Esophagus squamous epithelium (tissue), 5 donors: Measurements from ENCODE around the gene PPP2R5E. TPM values are rescaled to one million over a fixed set of nuclear protein-coding genes. Genes with fewer than 3 reads are reported as not detected.

Source experiments
- DNase-seq: peaks from one replicate; lab custom pipeline; 2025; lab: John Stamatoyannopoulos, UW
- H3K27ac ChIP-seq, 4 donors: fragments of 200-600 bp; sonication (generic); one replicate each; pipeline ENCODE4 v1.5.1; 2016 to 2019; ENCODE audit warnings: mild to moderate bottlenecking in 1 of 4
- H3K27me3 ChIP-seq, 4 donors: fragments of 200-600 bp; sonication (generic); 1 replicate in 3 of 4; 2 replicates in 1 of 4; pipeline versions ENCODE4 v1.5.1 to v1.6.0; 2017 to 2021; ENCODE audit warnings: antibody characterized with exemption in 1 of 4
- H3K36me3 ChIP-seq, 3 donors: fragments of 200-600 bp; sonication (generic); one replicate each; pipeline ENCODE4 v1.5.1; 2016 to 2019
- H3K4me1 ChIP-seq, 3 donors: fragments of 200-600 bp; sonication (generic); one replicate each; pipeline ENCODE4 v1.5.1; 2017 to 2019
- H3K4me3 ChIP-seq, 4 donors: fragments of 200-600 bp; sonication (generic); 1 replicate in 3 of 4; 2 replicates in 1 of 4; pipeline ENCODE4 v1.5.1; 2016 to 2019; ENCODE audit warnings: mild to moderate bottlenecking in 2 of 4, moderate library complexity in 1 of 4
- H3K9me3 ChIP-seq, 3 donors: fragments of 200-600 bp; sonication (generic); one replicate each; pipeline ENCODE4 v1.5.1; 2016 to 2019
- CTCF ChIP-seq, 6 experiments: fragments of 450-650 bp in 4 of 6; fragments of 200-600 bp in 2 of 6; sonication (generic) in 2 of 6; IDR thresholded peaks; one replicate each; pipeline ENCODE4 v1.5.1; 2016 to 2019; ENCODE audit warnings: antibody characterized with exemption in 6 of 6, mild to moderate bottlenecking in 4 of 6, moderate library complexity in 4 of 6
- POLR2A ChIP-seq, 4 donors: fragments of 450-650 bp; IDR thresholded peaks; one replicate each; pipeline ENCODE4 v1.6.1; 2017; ENCODE audit warnings: antibody characterized with exemption in 4 of 4, mild to moderate bottlenecking in 4 of 4, moderate library complexity in 3 of 4
- WGBS, 2 donors: methylation state at CpG; one replicate each; pipeline ENCODE4 v1.1.5; 2018; 5-methylcytosine and 5-hydroxymethylcytosine counted together
- intact Hi-C: fragments of 100-400 bp; cut with DNase I; formaldehyde crosslinking; loops from one replicate; pipeline ENCODE4 v1.15.0; 2022
- total RNA-seq, 4 donors: library from RNA; depleted of rRNA; stranded (reverse); fragments of >200 nt; gene quantifications; one replicate each; pipeline ENCODE4 v1.1.0, GENCODE V29; 2016
- donor health status: DM: yes; HTN: yes; CAD: no.

PPP2R5E gene
- total RNA-seq, 4 donors from 2014 or later, result 18.9 to 31.2 (median 26.0) TPM

DNA sequence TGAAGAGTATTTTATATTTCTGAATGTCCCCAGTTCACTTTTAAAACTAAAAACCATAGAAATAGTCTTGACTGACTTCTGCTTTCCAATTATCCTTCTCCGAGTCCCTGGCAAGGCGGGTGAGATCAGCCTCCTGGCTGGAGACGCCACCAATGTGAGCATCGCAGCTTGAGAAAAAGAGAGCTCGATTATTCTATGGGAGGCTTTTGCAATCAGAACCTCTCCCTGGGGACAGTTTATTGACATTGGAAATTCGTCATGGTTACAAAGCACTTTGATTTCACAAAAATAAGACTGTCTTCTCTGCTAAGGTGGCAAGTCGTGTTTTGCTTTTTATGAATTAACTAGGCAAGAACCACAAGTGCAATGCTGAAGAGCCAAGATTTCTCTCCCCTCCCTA lies 200.8 kb downstream of the PPP2R5E start:
- H3K9me3 ChIP-seq, result no peaks in the 10 kb centered on the region
- no peaks in the 10 kb centered on the region for H3K4me1 ChIP-seq
- peaks cover 0 to 3% (median 0%) of the 10 kb centered on the region in 4 donors for H3K27me3 ChIP-seq
- no peak for DNase-seq
- 63 to 64% methylated on average over 7 of the region's 7 CpGs for WGBS, 2 donors
- TF ChIP-seq CTCF (IDR thresholded peaks at IDR 0.05) (no peak), POLR2A (IDR thresholded peaks at IDR 0.05) (no peak)
- no peaks in the 10 kb centered on the region for H3K36me3 ChIP-seq
- intact Hi-C loops, result no loop called here
- no peak overlapping the region for H3K27ac ChIP-seq
- no peak overlapping the region for H3K4me3 ChIP-seq

DNA sequence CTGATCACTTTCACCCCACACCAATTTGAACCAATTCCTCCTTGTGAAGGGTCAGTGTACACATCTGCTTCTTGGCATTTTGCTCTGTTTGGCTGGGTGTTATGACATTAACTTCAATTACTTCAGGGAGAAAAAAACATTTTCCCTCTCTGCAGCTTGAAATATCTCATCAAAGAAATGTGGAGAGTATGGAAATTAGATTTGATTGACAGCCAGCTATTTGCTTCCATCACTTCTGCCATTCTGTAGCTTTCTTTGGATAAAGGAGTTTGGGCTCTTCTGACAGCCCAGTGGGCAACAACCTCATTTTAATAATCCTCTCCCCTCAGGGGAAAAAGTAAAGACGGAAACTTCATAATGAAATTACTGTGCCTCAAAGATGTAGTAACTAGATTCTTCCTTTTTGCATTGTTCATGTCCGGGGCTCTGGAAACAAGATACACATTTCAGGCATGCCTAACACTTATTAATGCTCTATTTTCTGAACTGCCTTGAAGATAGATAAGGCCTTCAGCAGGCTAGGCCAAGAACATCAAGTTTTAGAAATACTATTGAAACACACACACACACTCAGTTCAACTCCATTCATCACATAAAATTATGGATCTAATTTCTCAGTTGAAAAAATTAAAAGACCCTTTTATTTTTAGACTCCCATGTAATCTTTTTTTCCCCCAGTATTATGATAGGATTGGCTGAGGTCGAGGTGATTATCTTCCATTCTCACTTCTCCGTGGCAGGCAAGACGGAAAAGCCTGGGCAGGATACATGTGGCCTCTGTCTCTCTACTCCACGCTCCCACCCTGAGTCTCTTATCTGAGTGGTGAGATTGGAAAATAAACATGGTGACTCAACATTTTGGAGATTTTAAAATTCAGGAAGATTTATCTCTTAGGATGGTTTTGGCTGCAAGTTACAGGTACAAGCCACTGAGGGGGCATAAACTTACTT lies 214.1 kb downstream of the PPP2R5E start:
- no peak for DNase-seq
- Histone ChIP-seq H3K4me1 (no peaks in the 10 kb centered on the region), H3K27me3 (no peaks in the 10 kb centered on the region), H3K9me3 (no peaks in the 10 kb centered on the region), H3K36me3 (no peaks in the 10 kb centered on the region), H3K27ac (no peak overlapping the region), H3K4me3 (no peak overlapping the region)
- intact Hi-C loops, result no loop called here
- TF ChIP-seq POLR2A (IDR thresholded peaks at IDR 0.05) (no peak), CTCF (IDR thresholded peaks at IDR 0.05) (no peak)
- WGBS, 2 donors, result 50 to 58% methylated on average over 6 of the region's 6 CpGs

GRCh38 chr14:63326840-63327239 lies 216.3 kb downstream of the PPP2R5E start:
- no peak overlapping the region for H3K4me3 ChIP-seq
- H3K27ac ChIP-seq, result no peak overlapping the region
- H3K36me3 ChIP-seq, result no peaks in the 10 kb centered on the region
- no peaks in the 10 kb centered on the region for H3K27me3 ChIP-seq
- intact Hi-C loops, result no loop called here
- H3K4me1 ChIP-seq, result no peaks in the 10 kb centered on the region
- WGBS, 2 donors, result 83 to 91% methylated on average over 5 of the region's 5 CpGs
- H3K9me3 ChIP-seq, result no peaks in the 10 kb centered on the region
- no peak for TF ChIP-seq CTCF (IDR thresholded peaks at IDR 0.05)
- TF ChIP-seq POLR2A (IDR thresholded peaks at IDR 0.05), result no peak
- DNase-seq, result no peak

DNA sequence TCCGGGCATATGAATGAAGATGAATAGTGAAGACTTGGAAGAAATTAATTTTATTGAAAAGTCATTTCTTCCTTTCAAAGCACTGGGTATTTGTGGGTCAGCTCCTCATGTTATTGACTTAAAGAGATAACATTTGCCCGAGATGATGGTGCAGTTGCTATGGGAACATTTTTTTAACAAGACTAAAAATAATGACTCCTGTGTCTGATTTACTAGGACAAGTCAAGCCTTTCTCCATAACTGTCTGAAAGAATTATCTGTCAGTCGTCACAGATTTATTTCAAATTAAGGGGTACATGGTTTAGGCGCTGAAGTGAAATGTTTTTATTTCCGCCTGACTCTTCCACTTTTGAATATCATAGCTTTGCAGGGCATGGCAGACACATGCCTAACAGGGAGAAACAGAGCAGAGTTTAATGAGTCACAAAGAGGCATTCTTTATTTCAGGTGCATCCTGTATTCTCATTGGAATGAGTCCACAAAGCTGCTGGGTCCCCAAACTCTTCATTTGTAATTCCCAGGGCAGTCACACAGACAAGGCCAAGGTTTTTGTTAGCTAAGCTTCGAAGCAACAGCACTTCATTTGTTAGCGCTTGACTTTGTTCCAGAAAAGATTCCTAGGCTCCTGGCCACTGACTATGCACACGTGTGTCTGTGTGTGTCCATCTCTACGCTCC lies 220.1 kb downstream of the PPP2R5E start:
- Histone ChIP-seq H3K9me3 (no peaks in the 10 kb centered on the region), H3K27me3 (no peaks in the 10 kb centered on the region), H3K36me3 (no peaks in the 10 kb centered on the region), H3K4me3 (no peak overlapping the region), H3K4me1 (no peaks in the 10 kb centered on the region), H3K27ac (no peak overlapping the region)
- intact Hi-C loops, result no loop called here
- TF ChIP-seq POLR2A (IDR thresholded peaks at IDR 0.05) (no peak), CTCF (IDR thresholded peaks at IDR 0.05) (no peak)
- no peak for DNase-seq
- WGBS, 2 donors, result 45 to 64% methylated on average over 9 of the region's 9 CpGs

- H3K4me1 ChIP-seq, result no peaks in the 10 kb centered on the region
- DNase-seq, result no peak
- intact Hi-C loops, result no loop called here
- H3K4me3 ChIP-seq, result no peak overlapping the region
- H3K27me3 ChIP-seq, result no peaks in the 10 kb centered on the region
- WGBS, 2 donors, result 90% methylated on average over 1 of the region's 1 CpG
- H3K9me3 ChIP-seq, result no peaks in the 10 kb centered on the region
- no peak overlapping the region for H3K27ac ChIP-seq
- H3K36me3 ChIP-seq, result no peaks in the 10 kb centered on the region
- no peak for TF ChIP-seq CTCF (IDR thresholded peaks at IDR 0.05)
- no peak for TF ChIP-seq POLR2A (IDR thresholded peaks at IDR 0.05)
Measured at GRCh38 chr14:63322472-63322871, 220.7 kb downstream of the PPP2R5E start.
